Measurements from ENCODE around the gene AIFM3.

AIFM3 gene

GRCh38 chr22:21022955-21023614 is 56.0 kb downstream of the AIFM3 start:
- TF ChIP-seq PATZ1 (CRISPR knock-in tag; IDR thresholded peaks at IDR 0.05; ENCODE audit: borderline replicate concordance), result no peak
- no peak for TF ChIP-seq BACH2 (CRISPR knock-in tag; IDR thresholded peaks at IDR 0.05; ENCODE audit: borderline replicate concordance)
- no peak for TF ChIP-seq ZNF8 (CRISPR knock-in tag; IDR thresholded peaks at IDR 0.05)
- no peak for TF ChIP-seq ZFP3 (CRISPR knock-in tag; IDR thresholded peaks at IDR 0.05)
- no peak for TF ChIP-seq SNAI2 (CRISPR knock-in tag; IDR thresholded peaks at IDR 0.05)
- no peak for TF ChIP-seq PPARA (CRISPR knock-in tag; IDR thresholded peaks at IDR 0.05; ENCODE audit: borderline replicate concordance)
- no peak for TF ChIP-seq ARNTL (CRISPR knock-in tag; IDR thresholded peaks at IDR 0.05; ENCODE audit: borderline replicate concordance, low read depth)
- no peak for TF ChIP-seq ZFP30 (CRISPR knock-in tag; IDR thresholded peaks at IDR 0.05)
- TF ChIP-seq OSR1 (CRISPR knock-in tag; IDR thresholded peaks at IDR 0.05), result no peak
- no peak for TF ChIP-seq RARB (CRISPR knock-in tag; IDR thresholded peaks at IDR 0.05)
- no peak for TF ChIP-seq GLIS3 (CRISPR knock-in tag; IDR thresholded peaks at IDR 0.05)
- TF ChIP-seq, protein P1, sequence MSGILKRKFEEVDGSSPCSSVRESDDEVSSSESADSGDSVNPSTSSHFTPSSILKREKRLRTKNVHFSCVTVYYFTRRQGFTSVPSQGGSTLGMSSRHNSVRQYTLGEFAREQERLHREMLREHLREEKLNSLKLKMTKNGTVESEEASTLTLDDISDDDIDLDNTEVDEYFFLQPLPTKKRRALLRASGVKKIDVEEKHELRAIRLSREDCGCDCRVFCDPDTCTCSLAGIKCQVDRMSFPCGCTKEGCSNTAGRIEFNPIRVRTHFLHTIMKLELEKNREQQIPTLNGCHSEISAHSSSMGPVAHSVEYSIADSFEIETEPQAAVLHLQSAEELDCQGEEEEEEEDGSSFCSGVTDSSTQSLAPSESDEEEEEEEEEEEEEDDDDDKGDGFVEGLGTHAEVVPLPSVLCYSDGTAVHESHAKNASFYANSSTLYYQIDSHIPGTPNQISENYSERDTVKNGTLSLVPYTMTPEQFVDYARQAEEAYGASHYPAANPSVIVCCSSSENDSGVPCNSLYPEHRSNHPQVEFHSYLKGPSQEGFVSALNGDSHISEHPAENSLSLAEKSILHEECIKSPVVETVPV (CRISPR knock-in tag; IDR thresholded peaks at IDR 0.05), result no peak
- TF ChIP-seq POU6F1 (CRISPR knock-in tag; IDR thresholded peaks at IDR 0.05; ENCODE audit: borderline replicate concordance, low read depth), result no peak
- no peak for TF ChIP-seq ESRRG (CRISPR knock-in tag; IDR thresholded peaks at IDR 0.05)
- no peak for ATAC-seq

DNA sequence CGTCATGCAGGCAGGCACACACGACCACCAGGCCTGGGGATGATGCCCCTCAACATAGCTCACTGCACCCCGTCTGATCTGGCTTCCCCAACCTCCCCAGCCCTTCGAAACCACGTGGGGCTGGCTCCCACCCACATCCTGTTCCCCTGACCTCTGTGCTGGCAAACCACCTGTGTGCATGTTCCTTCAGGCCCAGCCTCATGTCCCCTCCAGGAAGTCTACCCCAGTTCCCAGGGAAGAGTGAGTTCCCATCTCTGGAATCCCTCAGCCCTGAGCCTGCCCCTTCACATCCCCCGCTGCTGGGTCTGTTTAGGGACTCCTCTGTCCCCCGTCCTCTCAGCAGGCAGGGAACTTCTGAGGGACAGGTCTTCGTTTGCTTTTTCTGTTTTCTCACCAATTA is 58.2 kb downstream of the AIFM3 start:
- TF ChIP-seq ZFP30 (CRISPR knock-in tag; IDR thresholded peaks at IDR 0.05), result no peak
- no peak for TF ChIP-seq SNAI2 (CRISPR knock-in tag; IDR thresholded peaks at IDR 0.05)
- TF ChIP-seq, protein P1 (CRISPR knock-in tag; IDR thresholded peaks at IDR 0.05), result no peak
- no peak for TF ChIP-seq BACH2 (CRISPR knock-in tag; IDR thresholded peaks at IDR 0.05; ENCODE audit: borderline replicate concordance)
- no peak for TF ChIP-seq ZC3H10 (CRISPR knock-in tag; IDR thresholded peaks at IDR 0.05)
- no peak for TF ChIP-seq ZNF70 (CRISPR knock-in tag; IDR thresholded peaks at IDR 0.05)
- no peak for TF ChIP-seq OSR1 (CRISPR knock-in tag; IDR thresholded peaks at IDR 0.05)
- no peak for TF ChIP-seq ZNF565 (CRISPR knock-in tag; conservative IDR thresholded peaks at IDR 0.05; ENCODE audit: low read depth)
- TF ChIP-seq, protein P2, sequence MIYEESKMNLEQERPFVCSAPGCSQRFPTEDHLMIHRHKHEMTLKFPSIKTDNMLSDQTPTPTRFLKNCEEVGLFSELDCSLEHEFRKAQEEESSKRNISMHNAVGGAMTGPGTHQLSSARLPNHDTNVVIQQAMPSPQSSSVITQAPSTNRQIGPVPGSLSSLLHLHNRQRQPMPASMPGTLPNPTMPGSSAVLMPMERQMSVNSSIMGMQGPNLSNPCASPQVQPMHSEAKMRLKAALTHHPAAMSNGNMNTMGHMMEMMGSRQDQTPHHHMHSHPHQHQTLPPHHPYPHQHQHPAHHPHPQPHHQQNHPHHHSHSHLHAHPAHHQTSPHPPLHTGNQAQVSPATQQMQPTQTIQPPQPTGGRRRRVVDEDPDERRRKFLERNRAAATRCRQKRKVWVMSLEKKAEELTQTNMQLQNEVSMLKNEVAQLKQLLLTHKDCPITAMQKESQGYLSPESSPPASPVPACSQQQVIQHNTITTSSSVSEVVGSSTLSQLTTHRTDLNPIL (CRISPR knock-in tag; IDR thresholded peaks at IDR 0.05; ENCODE audit: low read depth), result no peak
- TF ChIP-seq ZNF8 (CRISPR knock-in tag; IDR thresholded peaks at IDR 0.05), result no peak
- TF ChIP-seq RARB (CRISPR knock-in tag; IDR thresholded peaks at IDR 0.05), result no peak
- TF ChIP-seq POU6F1 (CRISPR knock-in tag; IDR thresholded peaks at IDR 0.05; ENCODE audit: borderline replicate concordance, low read depth), result no peak
- TF ChIP-seq, protein P3, sequence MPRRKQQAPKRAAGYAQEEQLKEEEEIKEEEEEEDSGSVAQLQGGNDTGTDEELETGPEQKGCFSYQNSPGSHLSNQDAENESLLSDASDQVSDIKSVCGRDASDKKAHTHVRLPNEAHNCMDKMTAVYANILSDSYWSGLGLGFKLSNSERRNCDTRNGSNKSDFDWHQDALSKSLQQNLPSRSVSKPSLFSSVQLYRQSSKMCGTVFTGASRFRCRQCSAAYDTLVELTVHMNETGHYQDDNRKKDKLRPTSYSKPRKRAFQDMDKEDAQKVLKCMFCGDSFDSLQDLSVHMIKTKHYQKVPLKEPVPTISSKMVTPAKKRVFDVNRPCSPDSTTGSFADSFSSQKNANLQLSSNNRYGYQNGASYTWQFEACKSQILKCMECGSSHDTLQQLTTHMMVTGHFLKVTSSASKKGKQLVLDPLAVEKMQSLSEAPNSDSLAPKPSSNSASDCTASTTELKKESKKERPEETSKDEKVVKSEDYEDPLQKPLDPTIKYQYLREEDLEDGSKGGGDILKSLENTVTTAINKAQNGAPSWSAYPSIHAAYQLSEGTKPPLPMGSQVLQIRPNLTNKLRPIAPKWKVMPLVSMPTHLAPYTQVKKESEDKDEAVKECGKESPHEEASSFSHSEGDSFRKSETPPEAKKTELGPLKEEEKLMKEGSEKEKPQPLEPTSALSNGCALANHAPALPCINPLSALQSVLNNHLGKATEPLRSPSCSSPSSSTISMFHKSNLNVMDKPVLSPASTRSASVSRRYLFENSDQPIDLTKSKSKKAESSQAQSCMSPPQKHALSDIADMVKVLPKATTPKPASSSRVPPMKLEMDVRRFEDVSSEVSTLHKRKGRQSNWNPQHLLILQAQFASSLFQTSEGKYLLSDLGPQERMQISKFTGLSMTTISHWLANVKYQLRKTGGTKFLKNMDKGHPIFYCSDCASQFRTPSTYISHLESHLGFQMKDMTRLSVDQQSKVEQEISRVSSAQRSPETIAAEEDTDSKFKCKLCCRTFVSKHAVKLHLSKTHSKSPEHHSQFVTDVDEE (CRISPR knock-in tag; IDR thresholded peaks at IDR 0.05), result no peak
- TF ChIP-seq ARNTL (CRISPR knock-in tag; IDR thresholded peaks at IDR 0.05; ENCODE audit: borderline replicate concordance, low read depth), result no peak
- TF ChIP-seq PPARA (CRISPR knock-in tag; IDR thresholded peaks at IDR 0.05; ENCODE audit: borderline replicate concordance), result no peak
- TF ChIP-seq TOX (CRISPR knock-in tag; IDR thresholded peaks at IDR 0.05; ENCODE audit: borderline replicate concordance), result no peak
- TF ChIP-seq GLIS3 (CRISPR knock-in tag; IDR thresholded peaks at IDR 0.05), result no peak
- TF ChIP-seq ZFP3 (CRISPR knock-in tag; IDR thresholded peaks at IDR 0.05), result no peak
- no peak for TF ChIP-seq CSDC2 (CRISPR knock-in tag; IDR thresholded peaks at IDR 0.05)
- no peak for TF ChIP-seq PATZ1 (CRISPR knock-in tag; IDR thresholded peaks at IDR 0.05; ENCODE audit: borderline replicate concordance)
- no peak for ATAC-seq

Measured in SK-N-SH treated with all-trans-retinoic acid at 6 μM for 48 hours (cell line).